Measurements from ENCODE around the gene PPP1R14D.

DNA sequence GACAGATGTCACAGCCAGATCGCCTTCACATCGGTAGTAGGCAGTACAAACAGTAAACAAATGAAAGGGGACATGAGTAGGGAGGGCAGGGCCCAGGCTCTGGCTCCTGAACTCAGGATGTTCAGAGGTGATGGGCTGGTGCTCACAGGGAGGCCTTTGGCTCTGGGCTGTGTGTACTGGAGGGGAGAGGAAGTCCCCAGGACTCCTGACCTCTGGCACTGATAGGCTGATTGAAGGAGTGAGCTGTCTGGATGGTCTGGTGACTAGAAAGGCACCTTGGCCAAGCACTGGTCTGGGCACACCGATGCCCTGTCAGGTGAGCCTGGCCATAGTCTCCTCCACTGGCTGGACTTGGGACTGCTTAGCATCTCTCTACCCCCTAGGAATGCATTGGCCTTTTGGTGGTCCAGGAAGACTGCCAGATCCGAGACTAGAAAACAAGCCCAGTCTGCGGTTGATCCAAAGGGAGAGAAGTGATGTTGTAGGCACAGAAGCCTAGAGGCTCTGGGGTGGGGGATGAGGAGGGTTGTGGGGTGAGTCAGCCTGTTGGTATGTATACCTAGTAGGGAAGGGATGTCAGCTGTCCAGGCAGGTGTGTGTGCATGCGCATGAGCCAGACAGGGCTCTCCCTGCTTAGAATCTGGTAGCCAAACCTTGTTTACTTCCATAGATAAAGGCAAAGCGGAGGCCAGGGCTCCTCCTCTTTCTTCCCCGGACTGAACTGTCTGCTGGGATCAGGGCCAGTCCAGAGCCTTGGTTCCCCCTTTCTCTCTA, 17.2 kb upstream of the PPP1R14D start:
- TF ChIP-seq, protein P1, sequence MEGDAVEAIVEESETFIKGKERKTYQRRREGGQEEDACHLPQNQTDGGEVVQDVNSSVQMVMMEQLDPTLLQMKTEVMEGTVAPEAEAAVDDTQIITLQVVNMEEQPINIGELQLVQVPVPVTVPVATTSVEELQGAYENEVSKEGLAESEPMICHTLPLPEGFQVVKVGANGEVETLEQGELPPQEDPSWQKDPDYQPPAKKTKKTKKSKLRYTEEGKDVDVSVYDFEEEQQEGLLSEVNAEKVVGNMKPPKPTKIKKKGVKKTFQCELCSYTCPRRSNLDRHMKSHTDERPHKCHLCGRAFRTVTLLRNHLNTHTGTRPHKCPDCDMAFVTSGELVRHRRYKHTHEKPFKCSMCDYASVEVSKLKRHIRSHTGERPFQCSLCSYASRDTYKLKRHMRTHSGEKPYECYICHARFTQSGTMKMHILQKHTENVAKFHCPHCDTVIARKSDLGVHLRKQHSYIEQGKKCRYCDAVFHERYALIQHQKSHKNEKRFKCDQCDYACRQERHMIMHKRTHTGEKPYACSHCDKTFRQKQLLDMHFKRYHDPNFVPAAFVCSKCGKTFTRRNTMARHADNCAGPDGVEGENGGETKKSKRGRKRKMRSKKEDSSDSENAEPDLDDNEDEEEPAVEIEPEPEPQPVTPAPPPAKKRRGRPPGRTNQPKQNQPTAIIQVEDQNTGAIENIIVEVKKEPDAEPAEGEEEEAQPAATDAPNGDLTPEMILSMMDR (IDR thresholded peaks at IDR 0.05) = no peak
- no peak for TF ChIP-seq EP300 (IDR thresholded peaks at IDR 0.05)
